SK-N-MC (cell line): ENCODE measurements around the gene DMWD.

Experiments
- EZH2 ChIP-seq: fragments of 200-600 bp; sonication (generic); IDR thresholded peaks from one replicate; pipeline ENCODE4 v1.6.1; 2017; ENCODE audit warnings: antibody characterized with exemption
- POLR2AphosphoS5 ChIP-seq: IDR thresholded peaks from 2 replicates; pipeline ENCODE4 v1.6.1; 2012; ENCODE audit warnings: mild to moderate bottlenecking, low read depth, low read length, borderline replicate concordance

DNA sequence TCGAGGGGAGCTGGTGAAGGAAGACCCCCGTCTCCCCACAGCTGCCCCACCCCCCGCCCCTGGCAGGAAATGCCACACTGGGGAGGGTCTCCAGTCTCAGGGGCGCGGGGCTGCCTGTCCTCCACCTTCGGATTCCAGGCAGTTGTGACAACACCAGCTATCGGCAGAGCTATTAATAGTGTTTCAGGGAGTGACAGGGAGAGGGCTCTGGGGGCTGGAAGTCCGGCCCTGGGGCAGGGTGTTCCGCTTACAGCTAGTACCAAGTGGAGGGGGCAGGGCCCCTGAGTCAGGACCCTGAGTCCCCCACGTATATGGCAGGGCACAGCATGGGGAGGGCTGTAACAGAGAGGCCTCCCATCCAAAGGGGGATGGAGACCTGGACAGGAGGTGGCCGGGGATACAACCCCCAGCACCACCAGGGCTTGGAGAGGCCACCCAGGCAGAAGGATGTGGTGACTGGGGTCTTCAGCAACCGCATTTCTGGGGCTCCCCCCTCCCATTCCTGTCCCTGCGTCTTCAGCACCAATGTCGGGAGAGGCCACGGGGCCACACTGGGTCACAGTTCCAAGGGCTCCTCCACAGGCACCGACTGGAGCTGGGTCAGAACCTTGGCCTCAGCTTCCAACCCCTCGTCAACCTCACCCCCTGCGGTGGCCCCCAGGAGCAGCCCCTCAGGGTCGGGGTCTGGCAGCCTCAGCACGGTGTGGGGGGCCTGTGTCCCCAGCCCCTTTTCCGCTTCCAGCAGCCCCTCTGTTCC lies 27.5 kb downstream of the DMWD start:
- TF ChIP-seq POLR2AphosphoS5 (peak; percentile 31; the same call in 1 of the 2 replicates), EZH2 (no peak)
